Neural progenitor cell (in vitro differentiated cells): ENCODE measurements around the gene TRIO. TPM values are rescaled to one million over a fixed set of nuclear protein-coding genes. Genes with fewer than 3 reads are reported as not detected.
"Not testable (repeated sequence)": the region's sequence is repeated elsewhere in the genome, so short reads cannot be mapped to it uniquely, and the experiment has no call there.

Experiments
- DNase-seq: peaks from one replicate; pipeline ENCODE4 v3.0.0-alpha.2; 2016; ENCODE audit warnings: low spot score
- H2AFZ ChIP-seq: fragments of 200-600 bp; sonication (generic); replicated peaks from 2 replicates; pipeline ENCODE4 v1.6.1; 2016; ENCODE audit warnings: antibody characterized with exemption
- H3F3A ChIP-seq: fragments of 200-600 bp; sonication (generic); 2 replicates; pipeline ENCODE4 v1.6.1; 2016; ENCODE audit warnings: antibody characterized with exemption, low read depth
- H3K27ac ChIP-seq: fragments of 200-600 bp; sonication (generic); 2 replicates; pipeline ENCODE4 v1.5.1; 2016; ENCODE audit warnings: mild to moderate bottlenecking
- H3K27me3 ChIP-seq: fragments of 200-600 bp; sonication (generic); 2 replicates; pipeline ENCODE4 v1.6.1; 2016; ENCODE audit warnings: mild to moderate bottlenecking, moderate library complexity
- H3K36me3 ChIP-seq: fragments of 200-600 bp; sonication (generic); 2 replicates; pipeline ENCODE4 v1.5.1; 2016
- H3K4me1 ChIP-seq: fragments of 200-600 bp; sonication (generic); 2 replicates; pipeline ENCODE4 v1.6.1; 2016; ENCODE audit warnings: mixed run types
- H3K4me2 ChIP-seq: fragments of 200-600 bp; sonication (generic); 2 replicates; pipeline ENCODE4 v1.6.1; 2016
- H3K4me3 ChIP-seq: fragments of 200-600 bp; sonication (generic); 2 replicates; pipeline ENCODE4 v1.5.1; 2016
- H3K79me2 ChIP-seq: fragments of 200-600 bp; sonication (generic); 2 replicates; pipeline ENCODE4 v1.6.1; 2016; ENCODE audit warnings: low read depth
- H3K9ac ChIP-seq: fragments of 200-600 bp; sonication (generic); 2 replicates; pipeline ENCODE4 v1.6.1; 2016
- H3K9me3 ChIP-seq: fragments of 200-600 bp; sonication (generic); 2 replicates; pipeline ENCODE4 v1.5.1; 2016; ENCODE audit warnings: low read depth
- H4K20me1 ChIP-seq: fragments of 200-600 bp; sonication (generic); 2 replicates; pipeline ENCODE4 v1.6.1; 2016; ENCODE audit warnings: low read depth
- H3K27ac Mint-ChIP-seq: 3 replicates; pipeline ENCODE4 v1.8.0; 2021; ENCODE audit warnings: mixed read lengths
- H3K27me3 Mint-ChIP-seq: 2 replicates; pipeline ENCODE4 v1.8.0; 2022; ENCODE audit warnings: low read depth, mild to moderate bottlenecking, inconsistent platforms, moderate library complexity, mixed read lengths; ENCODE audit not compliant: insufficient read depth
- H3K36me3 Mint-ChIP-seq: 3 replicates; pipeline ENCODE4 v1.8.0; 2021; ENCODE audit warnings: mixed read lengths
- H3K4me1 Mint-ChIP-seq: 3 replicates; pipeline ENCODE4 v1.8.0; 2021; ENCODE audit warnings: mixed read lengths
- H3K4me3 Mint-ChIP-seq: 3 replicates; pipeline ENCODE4 v1.8.0; 2021; ENCODE audit warnings: mild to moderate bottlenecking, moderate library complexity, mixed read lengths
- H3K9me3 Mint-ChIP-seq: 3 replicates; pipeline ENCODE4 v1.8.0; 2020; ENCODE audit warnings: mixed read lengths
- EZH2 ChIP-seq: fragments of 200-600 bp; sonication (generic); IDR thresholded peaks from 2 replicates; pipeline ENCODE4 v1.6.1; 2017; ENCODE audit warnings: antibody characterized with exemption, mild to moderate bottlenecking, moderate library complexity
- EZH2phosphoT487 ChIP-seq: fragments of 200-600 bp; sonication (generic); IDR thresholded peaks from 2 replicates; pipeline ENCODE4 v1.6.1; 2017; ENCODE audit warnings: antibody characterized with exemption
- total RNA-seq: library from RNA; depleted of rRNA; stranded (reverse); fragments of >200 nt; gene quantifications from 2 replicates; pipeline ENCODE4 v1.2.3, GENCODE V29; 2015; ENCODE audit warnings: low replicate concordance
- TF ChIP-seq, protein P1 (sequence below): fragments of 200-600 bp; sonication (generic); IDR thresholded peaks from 2 replicates; pipeline ENCODE4 v1.5.1; 2017; ENCODE audit warnings: antibody characterized with exemption, mild to moderate bottlenecking

TRIO gene
- 76.3 and 84.7 TPM in 2 replicates for total RNA-seq

DNA sequence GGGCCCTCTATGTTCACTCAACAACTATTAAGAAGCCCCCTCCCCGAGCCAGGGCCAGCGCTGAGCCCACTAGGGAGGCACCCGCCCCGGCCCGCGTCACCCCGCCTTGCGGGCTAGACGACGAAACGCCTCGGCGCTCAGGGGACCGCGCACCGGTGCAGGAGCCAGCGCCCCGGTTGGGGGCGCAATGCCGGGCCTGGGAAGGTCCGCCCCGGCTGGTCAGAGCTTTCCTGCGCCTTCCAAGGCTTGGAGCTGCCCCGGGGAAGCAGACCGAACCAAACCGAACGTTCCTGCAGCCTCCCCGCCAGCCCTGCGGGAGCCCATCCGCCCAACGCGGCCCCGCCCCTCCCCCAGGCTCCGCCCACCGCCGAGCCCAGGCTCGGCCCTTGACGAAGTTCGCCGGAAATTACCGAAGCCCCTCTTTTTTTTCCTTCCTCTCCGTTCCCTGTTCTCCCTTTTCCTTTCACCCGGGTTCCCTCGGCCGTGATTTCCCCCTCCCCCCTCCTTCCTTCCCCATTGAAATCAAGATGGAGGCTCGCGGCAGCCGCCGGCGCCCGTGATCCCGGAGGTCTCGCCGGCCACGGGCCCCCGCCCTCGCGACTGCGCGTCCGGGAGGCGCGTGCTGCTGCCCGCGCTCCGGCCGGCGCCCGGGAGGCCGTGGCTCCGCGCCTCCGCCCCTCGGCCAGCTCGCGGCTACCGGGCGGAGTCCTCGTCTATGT is at the start of gene TRIO:
TSS of gene TRIO (plus strand) at position 516 of the 719 bp plus-strand sequence. CDS start 384 bp downstream, outside the sequence.
- no peaks in the 10 kb centered on the region for H3K9me3 Mint-ChIP-seq

DNA sequence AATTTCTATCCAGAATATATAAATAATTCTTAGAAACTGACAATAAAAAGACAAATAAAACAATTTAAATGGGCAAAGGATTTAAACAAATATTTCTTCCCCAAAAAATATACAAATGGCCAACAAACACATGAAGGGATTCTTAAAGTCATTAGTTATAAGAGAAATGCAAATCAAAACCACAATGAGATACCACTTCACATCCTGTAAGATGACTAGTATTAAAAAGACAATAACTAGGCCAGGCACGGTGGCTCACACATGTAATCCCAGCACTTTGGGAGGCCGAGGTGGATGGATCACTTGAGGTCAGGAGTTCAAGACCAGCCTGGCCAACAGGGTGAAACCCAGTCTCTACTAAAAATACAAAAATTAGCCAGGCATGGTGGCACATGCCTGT is 45.8 kb upstream of the TRIO start:
- H3K4me3 Mint-ChIP-seq, H3K4me1 Mint-ChIP-seq, H3K27me3 Mint-ChIP-seq, H2AFZ ChIP-seq, H3K4me3 ChIP-seq, H3K36me3 Mint-ChIP-seq, H3F3A ChIP-seq, H3K27me3 ChIP-seq, H3K4me2 ChIP-seq, H3K79me2 ChIP-seq, H3K27ac Mint-ChIP-seq, DNase-seq, H3K36me3 ChIP-seq, H3K9me3 Mint-ChIP-seq, H3K9ac ChIP-seq, H3K27ac ChIP-seq, H4K20me1 ChIP-seq, H3K9me3 ChIP-seq: not testable (repeated sequence)
- peaks cover 20% of the 10 kb centered on the region for H3K4me1 ChIP-seq

More for the DNA sequence above, at the start of gene TRIO:
- H3K27ac Mint-ChIP-seq = peak within 1 kb of the TSS; percentile 85
- H3K27ac ChIP-seq = peak within 1 kb of the TSS; percentile 95
- H4K20me1 ChIP-seq = peaks cover 40% of the 10 kb centered on the region
- DNase-seq = peak; percentile 93
- peaks cover 17% of the 10 kb centered on the region for H3K4me1 ChIP-seq
- peaks cover 41% of the 10 kb centered on the region for H3K4me1 Mint-ChIP-seq
- no peaks in the 10 kb centered on the region for H3K36me3 Mint-ChIP-seq
- no peaks in the 10 kb centered on the region for H3K36me3 ChIP-seq
- peaks cover 22% of the 10 kb centered on the region for H3F3A ChIP-seq
- peaks cover 2% of the 10 kb centered on the region for H3K27me3 Mint-ChIP-seq
- TF ChIP-seq EZH2 = no peak
- TF ChIP-seq, protein P1, sequence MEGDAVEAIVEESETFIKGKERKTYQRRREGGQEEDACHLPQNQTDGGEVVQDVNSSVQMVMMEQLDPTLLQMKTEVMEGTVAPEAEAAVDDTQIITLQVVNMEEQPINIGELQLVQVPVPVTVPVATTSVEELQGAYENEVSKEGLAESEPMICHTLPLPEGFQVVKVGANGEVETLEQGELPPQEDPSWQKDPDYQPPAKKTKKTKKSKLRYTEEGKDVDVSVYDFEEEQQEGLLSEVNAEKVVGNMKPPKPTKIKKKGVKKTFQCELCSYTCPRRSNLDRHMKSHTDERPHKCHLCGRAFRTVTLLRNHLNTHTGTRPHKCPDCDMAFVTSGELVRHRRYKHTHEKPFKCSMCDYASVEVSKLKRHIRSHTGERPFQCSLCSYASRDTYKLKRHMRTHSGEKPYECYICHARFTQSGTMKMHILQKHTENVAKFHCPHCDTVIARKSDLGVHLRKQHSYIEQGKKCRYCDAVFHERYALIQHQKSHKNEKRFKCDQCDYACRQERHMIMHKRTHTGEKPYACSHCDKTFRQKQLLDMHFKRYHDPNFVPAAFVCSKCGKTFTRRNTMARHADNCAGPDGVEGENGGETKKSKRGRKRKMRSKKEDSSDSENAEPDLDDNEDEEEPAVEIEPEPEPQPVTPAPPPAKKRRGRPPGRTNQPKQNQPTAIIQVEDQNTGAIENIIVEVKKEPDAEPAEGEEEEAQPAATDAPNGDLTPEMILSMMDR = peak; percentile 65
- peaks cover 43% of the 10 kb centered on the region for H3K79me2 ChIP-seq
- H3K9ac ChIP-seq = peak within 1 kb of the TSS; percentile 73
- H3K27me3 ChIP-seq = peaks cover 4% of the 10 kb centered on the region
- H3K9me3 ChIP-seq = no peaks in the 10 kb centered on the region
- H3K4me3 ChIP-seq = peak within 1 kb of the TSS; percentile 83
- peak within 1 kb of the TSS; percentile 94 for H2AFZ ChIP-seq
- H3K4me2 ChIP-seq = peak within 1 kb of the TSS; percentile 92
- peak within 1 kb of the TSS; percentile 95 for H3K4me3 Mint-ChIP-seq

DNA sequence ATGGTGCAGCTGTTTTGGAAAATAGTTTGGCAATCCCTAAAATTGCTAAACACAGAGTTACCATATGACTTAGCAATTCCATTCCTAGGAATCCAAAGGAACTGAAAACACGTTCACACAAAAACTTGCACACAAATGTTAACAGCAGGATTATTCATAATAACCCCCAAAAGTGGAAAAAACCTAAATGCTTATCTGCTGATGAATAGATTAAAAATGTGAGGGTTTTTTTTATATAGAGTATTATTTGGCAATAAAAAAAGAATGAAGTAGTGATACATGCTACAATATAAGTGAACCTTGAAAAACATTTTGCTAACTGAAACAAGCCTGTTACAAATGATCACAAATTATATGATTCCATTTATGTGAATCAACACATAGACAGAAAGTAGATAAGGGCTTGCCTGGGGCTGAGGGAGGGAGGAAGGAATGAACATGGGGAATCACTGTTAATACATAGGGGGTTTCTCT is 45.1 kb upstream of the TRIO start:
- Histone ChIP-seq H2AFZ (no peak overlapping the region), H3K27me3 (no peaks in the 10 kb centered on the region), H3K9me3 (no peaks in the 10 kb centered on the region), H3K79me2 (no peaks in the 10 kb centered on the region), H3K27ac (no peak overlapping the region), H3K36me3 (no peaks in the 10 kb centered on the region), H3K9ac (no peak overlapping the region), H3F3A (peaks cover 12% of the 10 kb centered on the region), H3K4me3 (no peak overlapping the region), H3K4me2 (no peak overlapping the region), H4K20me1 (no peaks in the 10 kb centered on the region), H3K4me1 (peaks cover 23% of the 10 kb centered on the region)
- no peaks in the 10 kb centered on the region for H3K9me3 Mint-ChIP-seq
- no peak overlapping the region for H3K4me3 Mint-ChIP-seq
- TF ChIP-seq EZH2phosphoT487 (no peak), EZH2 (no peak)
- TF ChIP-seq, protein P1 = no peak
- H3K36me3 Mint-ChIP-seq = no peaks in the 10 kb centered on the region
- H3K27ac Mint-ChIP-seq = no peak overlapping the region
- peaks cover 5% of the 10 kb centered on the region for H3K4me1 Mint-ChIP-seq
- no peak for DNase-seq
- peaks cover 2% of the 10 kb centered on the region for H3K27me3 Mint-ChIP-seq

DNA sequence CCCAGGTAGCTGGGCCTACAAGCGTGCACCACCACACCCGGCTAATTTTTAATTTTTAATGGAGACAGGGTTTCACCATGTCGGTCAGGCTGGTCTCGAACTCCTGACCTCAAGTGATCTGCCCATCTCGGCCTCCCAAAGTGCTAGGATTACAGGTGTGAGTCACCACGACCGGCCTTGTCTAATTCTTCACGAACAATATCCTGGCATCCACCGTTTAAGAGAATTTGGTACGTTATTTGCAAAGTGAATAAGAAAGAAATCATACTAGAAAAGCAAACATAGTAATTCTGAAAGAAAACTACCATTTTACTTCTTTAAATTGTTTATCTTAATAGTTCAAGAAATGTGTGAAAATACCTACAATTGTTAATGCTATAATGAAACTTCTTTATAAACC is 42.9 kb upstream of the TRIO start:
- no peak overlapping the region for H3K4me3 Mint-ChIP-seq
- H3K9me3 Mint-ChIP-seq = no peaks in the 10 kb centered on the region
- H3K4me3 ChIP-seq = no peak overlapping the region
- H3K9ac ChIP-seq = no peak overlapping the region
- H3K27ac ChIP-seq = no peak overlapping the region
- no peak overlapping the region for H2AFZ ChIP-seq
- H3K27me3 ChIP-seq = no peaks in the 10 kb centered on the region
- H3K4me1 ChIP-seq = peaks cover 13% of the 10 kb centered on the region
- H3K4me2 ChIP-seq = no peak overlapping the region
- no peaks in the 10 kb centered on the region for H4K20me1 ChIP-seq
- H3K36me3 ChIP-seq = no peaks in the 10 kb centered on the region
- H3K27ac Mint-ChIP-seq = no peak overlapping the region
- H3K4me1 Mint-ChIP-seq = peaks cover 5% of the 10 kb centered on the region
- H3K9me3 ChIP-seq = no peaks in the 10 kb centered on the region
- H3K79me2 ChIP-seq = no peaks in the 10 kb centered on the region
- H3F3A ChIP-seq = peaks cover 12% of the 10 kb centered on the region
- no peak for DNase-seq
- no peaks in the 10 kb centered on the region for H3K36me3 Mint-ChIP-seq
- TF ChIP-seq, protein P1 = no peak
- no peak for TF ChIP-seq EZH2
- no peak for TF ChIP-seq EZH2phosphoT487
- peaks cover 5% of the 10 kb centered on the region for H3K27me3 Mint-ChIP-seq
